Breast epithelium (tissue), 3 donors: ENCODE measurements around the gene PYGB.

Experiments
- CTCF ChIP-seq, 3 donors: fragments of 450-650 bp; IDR thresholded peaks; one replicate each; pipeline ENCODE4 v1.5.1; 2016 to 2017; ENCODE audit warnings: antibody characterized with exemption in 3 of 3, mild to moderate bottlenecking in 3 of 3, moderate library complexity in 3 of 3
- POLR2AphosphoS5 ChIP-seq, 3 donors: sonication (generic); formaldehyde crosslinking; IDR thresholded peaks; one replicate each; pipeline ENCODE4 v1.6.1; 2017; ENCODE audit warnings: antibody characterized with exemption in 3 of 3

DNA sequence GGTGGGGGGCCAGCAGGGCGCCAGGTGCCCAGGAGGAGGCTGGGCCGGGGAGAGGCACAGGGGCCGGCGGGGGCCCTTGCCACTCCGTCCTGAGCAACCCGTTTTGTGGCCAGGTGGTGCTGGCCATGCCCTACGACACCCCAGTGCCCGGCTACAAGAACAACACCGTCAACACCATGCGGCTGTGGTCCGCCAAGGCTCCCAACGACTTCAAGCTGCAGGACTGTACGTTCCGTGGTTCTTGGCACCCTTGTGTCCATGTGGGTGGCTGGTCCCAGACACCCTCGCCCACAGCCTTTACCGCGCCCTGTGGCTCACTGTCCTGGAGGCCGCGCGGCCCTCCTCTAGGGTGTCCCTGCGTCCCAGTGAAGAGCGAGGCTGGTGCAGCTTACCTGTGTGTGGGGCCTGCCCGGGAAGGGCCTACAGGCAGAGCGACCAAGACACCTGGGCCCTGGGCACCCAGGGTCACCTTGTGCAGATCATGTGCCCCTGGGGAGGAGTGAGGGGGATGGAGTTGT lies 28.7 kb downstream of the PYGB start:
- TF ChIP-seq CTCF (IDR thresholded peaks at IDR 0.05): no peak
- TF ChIP-seq POLR2AphosphoS5 (IDR thresholded peaks at IDR 0.05): no peak
